ENCODE data around the gene MIF4GD. TPM values are rescaled to one million over a fixed set of nuclear protein-coding genes. Genes with fewer than 3 reads are reported as not detected.

Gene MIF4GD, protein sequence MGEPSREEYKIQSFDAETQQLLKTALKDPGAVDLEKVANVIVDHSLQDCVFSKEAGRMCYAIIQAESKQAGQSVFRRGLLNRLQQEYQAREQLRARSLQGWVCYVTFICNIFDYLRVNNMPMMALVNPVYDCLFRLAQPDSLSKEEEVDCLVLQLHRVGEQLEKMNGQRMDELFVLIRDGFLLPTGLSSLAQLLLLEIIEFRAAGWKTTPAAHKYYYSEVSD
- 21.6 to 29.2 TPM (median 28.5 TPM) in 3 replicates for total RNA-seq (2021)
- Bru-seq, nascent RNA, result percentile 50 among the genes with signal in this experiment
- long read RNA-seq, experiment 1, transcript MIF4GD-202 (6 exons, 1,306 nt), result major isoform, 25 of 61 reads
- long read RNA-seq, experiment 1, transcript MIF4GD-208 (7 exons, 1,419 nt), result minor isoform, 8 of 61 reads
- long read RNA-seq, experiment 1, transcript MIF4GD-214 (5 exons, 1,230 nt), result minor isoform, 9 of 61 reads
- long read RNA-seq, experiment 1, partial matches to known transcripts, result 4 of 61 reads
- long read RNA-seq, experiment 1, other reads (novel, unspliced or antisense), result 9 of 61 reads
- long read RNA-seq, experiment 2, transcript MIF4GD-214 (5 exons, 1,230 nt), result minor isoform, 8 of 43 reads
- long read RNA-seq, experiment 2, transcript MIF4GD-202 (6 exons, 1,306 nt), result major isoform, 14 of 43 reads
- long read RNA-seq, experiment 2, partial matches to known transcripts, result 8 of 43 reads
- long read RNA-seq, experiment 2, other reads (novel, unspliced or antisense), result 7 of 43 reads
- long read RNA-seq, experiment 3, transcript MIF4GD-202 (6 exons, 1,306 nt), result major isoform, 10 of 21 reads
- long read RNA-seq, experiment 3, partial matches to known transcripts, result 0 of 21 reads
- long read RNA-seq, experiment 3, other reads (novel, unspliced or antisense), result 3 of 21 reads

- Mint-ChIP-seq H3K36me3 (peaks cover 25% of the 10 kb centered on the region), H3K4me1 (peaks cover 19% of the 10 kb centered on the region), H3K4me3 (peak within 1 kb of the TSS; percentile 83), H3K27ac (peak within 1 kb of the TSS; percentile 88), H3K9me3 (no peaks in the 10 kb centered on the region), H3K27me3 (ENCODE audit: low read depth) (no peaks in the 10 kb centered on the region)
- ATAC-seq (0 out of 2 replicates have a peak, but pooled peaks have one; percentile 1), DNase-seq (ENCODE audit: low spot score) (no peak)
- CTCF ChIA-PET, result interaction anchor here (0.5 to 8.7 kb wide), 105 partner anchors 8 to 1239 kb away, joined by 3 to 155 read pairs (median 4); partner anchors contain the start of genes ARMC7, ATP5PD, CDR2L and GALK1
- POLR2A ChIA-PET, result interaction anchor here (0.6 to 3.1 kb wide), 5 partner anchors 9 to 135 kb away, joined by 3 to 24 read pairs (median 4); partner anchors contain the start of genes GGA3, MRPS7 and SLC25A19
- TF ChIP-seq ZNF423 (CRISPR knock-in tag; IDR thresholded peaks at IDR 0.05) (no peak), STAT6 (CRISPR knock-in tag; conservative IDR thresholded peaks at IDR 0.05; ENCODE audit: low read depth) (no peak), HMGA2 (CRISPR knock-in tag; IDR thresholded peaks at IDR 0.05) (no peak), ZNF121 (CRISPR knock-in tag; IDR thresholded peaks at IDR 0.05) (no peak), TCF7 (CRISPR knock-in tag; IDR thresholded peaks at IDR 0.05; ENCODE audit: low read depth) (no peak), CREB1 (CRISPR knock-in tag; IDR thresholded peaks at IDR 0.05) (no peak), MAX (CRISPR knock-in tag; IDR thresholded peaks at IDR 0.05) (no peak), JUN (CRISPR knock-in tag; IDR thresholded peaks at IDR 0.05) (no peak), CDX4 (CRISPR knock-in tag; IDR thresholded peaks at IDR 0.05; ENCODE audit: borderline replicate concordance) (no peak), E2F5 (CRISPR knock-in tag; IDR thresholded peaks at IDR 0.05) (no peak), SP1 (CRISPR knock-in tag; conservative IDR thresholded peaks at IDR 0.05) (no peak), IRF2 (CRISPR knock-in tag; IDR thresholded peaks at IDR 0.05; ENCODE audit: borderline replicate concordance, low read depth) (0 out of 2 replicates have a peak, but pooled peaks have one; percentile 10), NFATC4 (CRISPR knock-in tag; IDR thresholded peaks at IDR 0.05) (no peak), CTCF (IDR thresholded peaks at IDR 0.05) (no peak)
- TF ChIP-seq, protein P1, sequence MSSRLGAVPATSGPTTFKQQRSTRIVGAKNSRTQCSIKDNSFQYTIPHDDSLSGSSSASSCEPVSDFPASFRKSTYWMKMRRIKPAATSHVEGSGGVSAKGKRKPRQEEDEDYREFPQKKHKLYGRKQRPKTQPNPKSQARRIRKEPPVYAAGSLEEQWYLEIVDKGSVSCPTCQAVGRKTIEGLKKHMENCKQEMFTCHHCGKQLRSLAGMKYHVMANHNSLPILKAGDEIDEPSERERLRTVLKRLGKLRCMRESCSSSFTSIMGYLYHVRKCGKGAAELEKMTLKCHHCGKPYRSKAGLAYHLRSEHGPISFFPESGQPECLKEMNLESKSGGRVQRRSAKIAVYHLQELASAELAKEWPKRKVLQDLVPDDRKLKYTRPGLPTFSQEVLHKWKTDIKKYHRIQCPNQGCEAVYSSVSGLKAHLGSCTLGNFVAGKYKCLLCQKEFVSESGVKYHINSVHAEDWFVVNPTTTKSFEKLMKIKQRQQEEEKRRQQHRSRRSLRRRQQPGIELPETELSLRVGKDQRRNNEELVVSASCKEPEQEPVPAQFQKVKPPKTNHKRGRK (CRISPR knock-in tag; IDR thresholded peaks at IDR 0.05; ENCODE audit: borderline replicate concordance), result no peak
- TF ChIP-seq, protein P2, sequence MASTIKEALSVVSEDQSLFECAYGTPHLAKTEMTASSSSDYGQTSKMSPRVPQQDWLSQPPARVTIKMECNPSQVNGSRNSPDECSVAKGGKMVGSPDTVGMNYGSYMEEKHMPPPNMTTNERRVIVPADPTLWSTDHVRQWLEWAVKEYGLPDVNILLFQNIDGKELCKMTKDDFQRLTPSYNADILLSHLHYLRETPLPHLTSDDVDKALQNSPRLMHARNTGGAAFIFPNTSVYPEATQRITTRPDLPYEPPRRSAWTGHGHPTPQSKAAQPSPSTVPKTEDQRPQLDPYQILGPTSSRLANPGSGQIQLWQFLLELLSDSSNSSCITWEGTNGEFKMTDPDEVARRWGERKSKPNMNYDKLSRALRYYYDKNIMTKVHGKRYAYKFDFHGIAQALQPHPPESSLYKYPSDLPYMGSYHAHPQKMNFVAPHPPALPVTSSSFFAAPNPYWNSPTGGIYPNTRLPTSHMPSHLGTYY (CRISPR knock-in tag; IDR thresholded peaks at IDR 0.05), result no peak
- TF ChIP-seq, protein P3, sequence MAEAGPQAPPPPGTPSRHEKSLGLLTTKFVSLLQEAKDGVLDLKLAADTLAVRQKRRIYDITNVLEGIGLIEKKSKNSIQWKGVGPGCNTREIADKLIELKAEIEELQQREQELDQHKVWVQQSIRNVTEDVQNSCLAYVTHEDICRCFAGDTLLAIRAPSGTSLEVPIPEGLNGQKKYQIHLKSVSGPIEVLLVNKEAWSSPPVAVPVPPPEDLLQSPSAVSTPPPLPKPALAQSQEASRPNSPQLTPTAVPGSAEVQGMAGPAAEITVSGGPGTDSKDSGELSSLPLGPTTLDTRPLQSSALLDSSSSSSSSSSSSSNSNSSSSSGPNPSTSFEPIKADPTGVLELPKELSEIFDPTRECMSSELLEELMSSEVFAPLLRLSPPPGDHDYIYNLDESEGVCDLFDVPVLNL (CRISPR knock-in tag; IDR thresholded peaks at IDR 0.05; ENCODE audit: borderline replicate concordance, low read depth), result no peak
- TF ChIP-seq, protein P4, sequence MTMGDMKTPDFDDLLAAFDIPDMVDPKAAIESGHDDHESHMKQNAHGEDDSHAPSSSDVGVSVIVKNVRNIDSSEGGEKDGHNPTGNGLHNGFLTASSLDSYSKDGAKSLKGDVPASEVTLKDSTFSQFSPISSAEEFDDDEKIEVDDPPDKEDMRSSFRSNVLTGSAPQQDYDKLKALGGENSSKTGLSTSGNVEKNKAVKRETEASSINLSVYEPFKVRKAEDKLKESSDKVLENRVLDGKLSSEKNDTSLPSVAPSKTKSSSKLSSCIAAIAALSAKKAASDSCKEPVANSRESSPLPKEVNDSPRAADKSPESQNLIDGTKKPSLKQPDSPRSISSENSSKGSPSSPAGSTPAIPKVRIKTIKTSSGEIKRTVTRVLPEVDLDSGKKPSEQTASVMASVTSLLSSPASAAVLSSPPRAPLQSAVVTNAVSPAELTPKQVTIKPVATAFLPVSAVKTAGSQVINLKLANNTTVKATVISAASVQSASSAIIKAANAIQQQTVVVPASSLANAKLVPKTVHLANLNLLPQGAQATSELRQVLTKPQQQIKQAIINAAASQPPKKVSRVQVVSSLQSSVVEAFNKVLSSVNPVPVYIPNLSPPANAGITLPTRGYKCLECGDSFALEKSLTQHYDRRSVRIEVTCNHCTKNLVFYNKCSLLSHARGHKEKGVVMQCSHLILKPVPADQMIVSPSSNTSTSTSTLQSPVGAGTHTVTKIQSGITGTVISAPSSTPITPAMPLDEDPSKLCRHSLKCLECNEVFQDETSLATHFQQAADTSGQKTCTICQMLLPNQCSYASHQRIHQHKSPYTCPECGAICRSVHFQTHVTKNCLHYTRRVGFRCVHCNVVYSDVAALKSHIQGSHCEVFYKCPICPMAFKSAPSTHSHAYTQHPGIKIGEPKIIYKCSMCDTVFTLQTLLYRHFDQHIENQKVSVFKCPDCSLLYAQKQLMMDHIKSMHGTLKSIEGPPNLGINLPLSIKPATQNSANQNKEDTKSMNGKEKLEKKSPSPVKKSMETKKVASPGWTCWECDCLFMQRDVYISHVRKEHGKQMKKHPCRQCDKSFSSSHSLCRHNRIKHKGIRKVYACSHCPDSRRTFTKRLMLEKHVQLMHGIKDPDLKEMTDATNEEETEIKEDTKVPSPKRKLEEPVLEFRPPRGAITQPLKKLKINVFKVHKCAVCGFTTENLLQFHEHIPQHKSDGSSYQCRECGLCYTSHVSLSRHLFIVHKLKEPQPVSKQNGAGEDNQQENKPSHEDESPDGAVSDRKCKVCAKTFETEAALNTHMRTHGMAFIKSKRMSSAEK (CRISPR knock-in tag; IDR thresholded peaks at IDR 0.05; ENCODE audit: borderline replicate concordance), result 0 out of 2 replicates have a peak, but pooled peaks have one; percentile 27
Measured at GRCh38 chr17:75270966-75271232, at the start of gene MIF4GD. TSS of gene MIF4GD (minus strand) at chr17:75271231. CDS start at chr17:75270195, 1,036 bp downstream.
